Rectal smooth muscle tissue (tissue), 1 donor: ENCODE results near the gene TMEM94.
"Not testable (repeated sequence)": the region's sequence is repeated elsewhere in the genome, so short reads cannot be mapped to it uniquely, and the experiment has no call there.

Experiments used
- H3K27ac ChIP-seq: one replicate; pipeline ENCODE4 v1.7.0; 2013; ENCODE audit warnings: low read depth, low read length, inconsistent platforms
- H3K27me3 ChIP-seq: one replicate; pipeline ENCODE4 v1.7.0; 2013; ENCODE audit warnings: low read length; ENCODE audit not compliant: control insufficient read depth, insufficient read depth
- H3K36me3 ChIP-seq: one replicate; pipeline ENCODE4 v1.7.0; 2013; ENCODE audit warnings: low read length; ENCODE audit not compliant: control insufficient read depth, insufficient read depth
- H3K4me1 ChIP-seq: one replicate; pipeline ENCODE4 v1.7.0; 2013; ENCODE audit warnings: low read length; ENCODE audit not compliant: control insufficient read depth, insufficient read depth
- H3K4me3 ChIP-seq: one replicate; pipeline ENCODE4 v1.7.0; 2013; ENCODE audit warnings: low read length
- H3K9ac ChIP-seq: one replicate; pipeline ENCODE4 v1.7.0; 2013; ENCODE audit warnings: low read length

Gene TMEM94

GRCh38 chr17:75473246-75473645 lies 16.8 kb downstream of the TMEM94 start:
- Histone ChIP-seq H3K27ac (no peak overlapping the region), H3K4me1 (peaks cover 21% of the 10 kb centered on the region), H3K4me3 (no peak overlapping the region), H3K27me3 (no peaks in the 10 kb centered on the region), H3K9ac (no peak overlapping the region), H3K36me3 (peaks cover 4% of the 10 kb centered on the region)

GRCh38 chr17:75474736-75475135 lies 18.3 kb downstream of the TMEM94 start:
- no peak overlapping the region for H3K9ac ChIP-seq

GRCh38 chr17:75475144-75475835 lies 18.9 kb downstream of the TMEM94 start:
- Histone ChIP-seq H3K27me3 (no peaks in the 10 kb centered on the region), H3K36me3 (peaks cover 4% of the 10 kb centered on the region), H3K27ac (peak overlapping the region; percentile 74), H3K9ac (no peak overlapping the region), H3K4me3 (no peak overlapping the region), H3K4me1 (peaks cover 21% of the 10 kb centered on the region)

More at GRCh38 chr17:75474736-75475135, 18.3 kb downstream of the TMEM94 start:
- peaks cover 21% of the 10 kb centered on the region for H3K4me1 ChIP-seq
- no peaks in the 10 kb centered on the region for H3K27me3 ChIP-seq
- no peak overlapping the region for H3K4me3 ChIP-seq
- H3K36me3 ChIP-seq = peaks cover 4% of the 10 kb centered on the region
- H3K27ac ChIP-seq = no peak overlapping the region

GRCh38 chr17:75475851-75476250 lies 19.4 kb downstream of the TMEM94 start:
- peaks cover 4% of the 10 kb centered on the region for H3K36me3 ChIP-seq
- H3K4me1 ChIP-seq = peaks cover 21% of the 10 kb centered on the region
- peak overlapping the region; percentile 40 for H3K4me3 ChIP-seq
- H3K9ac ChIP-seq = no peak overlapping the region
- H3K27ac ChIP-seq = peak overlapping the region; percentile 74
- H3K27me3 ChIP-seq = no peaks in the 10 kb centered on the region

GRCh38 chr17:75476271-75476671 lies 19.8 kb downstream of the TMEM94 start:
- H3K36me3 ChIP-seq = peaks cover 4% of the 10 kb centered on the region
- peak overlapping the region; percentile 50 for H3K4me3 ChIP-seq
- no peaks in the 10 kb centered on the region for H3K27me3 ChIP-seq
- H3K4me1 ChIP-seq = peaks cover 21% of the 10 kb centered on the region
- H3K9ac ChIP-seq = no peak overlapping the region
- peak overlapping the region; percentile 74 for H3K27ac ChIP-seq

- H3K4me1 ChIP-seq = peaks cover 21% of the 10 kb centered on the region
- H3K36me3 ChIP-seq = peaks cover 4% of the 10 kb centered on the region
- H3K27ac ChIP-seq = peak overlapping the region; percentile 70
- H3K27me3 ChIP-seq = no peaks in the 10 kb centered on the region
- H3K4me3 ChIP-seq = peak overlapping the region; percentile 50
- H3K9ac ChIP-seq = no peak overlapping the region
These were observed 20.5 kb downstream of the TMEM94 start for GRCh38 chr17:75476752-75477489.

- not testable (repeated sequence) for H3K27me3 ChIP-seq, H3K36me3 ChIP-seq, H3K4me3 ChIP-seq, H3K9ac ChIP-seq, H3K27ac ChIP-seq
- H3K4me1 ChIP-seq = peaks cover 21% of the 10 kb centered on the region
These were observed 21.0 kb downstream of the TMEM94 start for GRCh38 chr17:75477490-75477862.

GRCh38 chr17:75478508-75478907 lies 22.1 kb downstream of the TMEM94 start:
- Histone ChIP-seq H3K36me3 (no peaks in the 10 kb centered on the region), H3K4me3 (no peak overlapping the region), H3K9ac (no peak overlapping the region), H3K4me1 (peaks cover 21% of the 10 kb centered on the region), H3K27ac (no peak overlapping the region), H3K27me3 (no peaks in the 10 kb centered on the region)

- no peaks in the 10 kb centered on the region for H3K36me3 ChIP-seq
- no peak overlapping the region for H3K27ac ChIP-seq
- peaks cover 21% of the 10 kb centered on the region for H3K4me1 ChIP-seq
- H3K27me3 ChIP-seq = no peaks in the 10 kb centered on the region
- H3K4me3 ChIP-seq = no peak overlapping the region
- H3K9ac ChIP-seq = no peak overlapping the region
These were observed 23.8 kb downstream of the TMEM94 start for GRCh38 chr17:75480281-75480680.

- peaks cover 11% of the 10 kb centered on the region for H3K4me1 ChIP-seq
- H3K36me3 ChIP-seq = peaks cover 4% of the 10 kb centered on the region
- no peak overlapping the region for H3K4me3 ChIP-seq
- H3K27ac ChIP-seq = no peak overlapping the region
- no peaks in the 10 kb centered on the region for H3K27me3 ChIP-seq
- no peak overlapping the region for H3K9ac ChIP-seq
These were observed 25.0 kb downstream of the TMEM94 start for GRCh38 chr17:75481194-75482068.

- Histone ChIP-seq H3K27ac (no peak overlapping the region), H3K4me1 (peaks cover 2% of the 10 kb centered on the region)
These were observed 25.9 kb downstream of the TMEM94 start for GRCh38 chr17:75482098-75482942.

More at GRCh38 chr17:75482098-75482942, 25.9 kb downstream of the TMEM94 start:
- no peak overlapping the region for H3K9ac ChIP-seq
- no peak overlapping the region for H3K4me3 ChIP-seq
- H3K27me3 ChIP-seq = no peaks in the 10 kb centered on the region
- peaks cover 4% of the 10 kb centered on the region for H3K36me3 ChIP-seq
